HG03571 (cell line): Measurements from ENCODE around the gene CDA.
"Not testable (repeated sequence)": the region's sequence is repeated elsewhere in the genome, so short reads cannot be mapped to it uniquely, and the experiment has no call there.

ENCODE experiments used
- ATAC-seq: cut with Tn5 transposase; IDR thresholded peaks from one replicate; pipeline ENCODE4 v1.9.1; 2021; ENCODE audit not compliant: unreplicated experiment

The CDA gene

GRCh38 chr1:20586953-20587660 is 1.8 kb upstream of the CDA start:
- ATAC-seq, result no peak

GRCh38 chr1:20587661-20588053 is 1.2 kb upstream of the CDA start:
- ATAC-seq, result no peak

GRCh38 chr1:20589331-20590278 is 708 bp downstream of the CDA start:
- no peak for ATAC-seq

DNA sequence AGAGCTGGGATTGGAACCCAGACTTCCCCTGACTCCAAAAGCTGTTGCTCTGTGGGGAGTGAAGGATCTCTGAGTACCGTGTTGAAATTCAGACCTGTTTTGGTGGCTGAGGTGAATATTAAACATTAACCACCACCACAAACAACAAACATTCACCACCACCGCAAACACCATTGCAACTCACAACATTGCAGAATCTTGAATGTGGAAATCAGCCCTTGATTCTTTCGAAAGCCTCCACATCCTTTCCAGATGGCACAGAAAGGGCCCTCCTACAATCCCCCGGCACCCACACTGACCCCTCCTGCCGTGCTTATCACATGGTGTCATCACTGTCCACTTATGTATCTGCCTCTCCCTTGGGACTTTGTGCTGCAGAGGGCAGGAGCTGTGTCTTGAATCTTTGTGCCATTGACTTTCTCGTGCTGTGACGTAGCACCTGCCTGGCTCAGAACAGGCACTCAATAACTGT is 1.4 kb downstream of the CDA start:
- ATAC-seq, result no peak

DNA sequence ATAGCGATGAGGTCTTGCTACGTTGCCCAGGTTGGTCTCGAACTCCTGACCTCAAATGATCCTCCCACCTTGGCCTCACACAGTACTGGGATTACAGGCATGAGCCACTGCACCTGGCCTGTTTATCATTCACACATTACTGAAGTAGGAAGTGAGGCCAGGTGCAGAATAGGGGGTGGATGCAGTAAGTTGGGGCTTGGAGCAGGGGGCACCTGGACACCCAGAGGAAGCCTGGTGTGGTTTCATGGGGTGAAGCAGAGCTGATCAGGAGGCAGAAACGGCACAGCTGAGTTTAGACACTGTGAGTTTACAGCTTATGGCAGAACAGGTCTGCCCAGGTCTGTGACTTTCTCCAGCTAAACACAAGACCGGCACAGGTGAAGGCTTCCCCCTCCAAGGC is 4.9 kb downstream of the CDA start:
- ATAC-seq, result no peak

GRCh38 chr1:20594746-20595145 is 5.8 kb downstream of the CDA start:
- no peak for ATAC-seq

GRCh38 chr1:20596106-20596505 is 7.2 kb downstream of the CDA start:
- no peak for ATAC-seq

DNA sequence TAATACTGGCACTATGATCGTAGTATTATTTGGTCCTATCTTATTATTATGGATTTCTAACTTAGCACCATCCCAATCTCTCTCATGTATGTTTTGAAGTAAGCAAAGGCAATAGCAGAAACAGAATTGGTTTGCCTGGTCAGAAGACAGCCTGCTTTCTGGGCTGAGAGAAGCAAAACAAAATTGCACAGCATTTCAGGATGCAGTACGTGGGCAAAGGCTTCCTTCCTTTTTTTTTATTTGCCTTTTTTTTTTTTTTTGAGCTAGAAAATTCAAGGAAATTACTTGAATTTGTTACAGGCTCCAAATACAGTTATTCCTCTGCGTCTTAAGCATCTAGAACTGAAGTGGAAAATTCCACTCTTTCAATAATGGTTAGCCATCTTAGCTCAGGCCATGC is 8.8 kb downstream of the CDA start:
- no peak for ATAC-seq

DNA sequence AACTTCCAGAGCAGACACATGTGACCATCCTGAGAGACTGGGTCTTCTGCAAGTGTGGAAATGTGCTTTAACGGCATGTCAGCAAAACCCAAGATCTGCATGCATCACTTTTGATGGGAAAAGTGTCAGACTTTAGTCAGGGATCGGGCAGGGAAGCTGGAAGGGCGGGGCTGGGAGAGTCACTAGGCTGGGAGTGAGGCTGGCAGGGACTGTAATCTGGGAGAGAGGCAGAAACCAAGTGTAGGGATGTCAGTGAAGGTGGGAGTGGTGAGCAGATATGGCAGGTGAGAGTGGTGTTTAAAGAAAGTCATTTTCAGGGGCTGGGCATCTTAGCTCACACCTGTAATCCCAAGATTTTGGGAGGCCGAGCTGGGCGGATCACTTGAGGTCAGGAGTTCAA is 11.3 kb downstream of the CDA start:
- no peak for ATAC-seq

GRCh38 chr1:20601129-20601825 is 12.4 kb downstream of the CDA start:
- no peak for ATAC-seq

DNA sequence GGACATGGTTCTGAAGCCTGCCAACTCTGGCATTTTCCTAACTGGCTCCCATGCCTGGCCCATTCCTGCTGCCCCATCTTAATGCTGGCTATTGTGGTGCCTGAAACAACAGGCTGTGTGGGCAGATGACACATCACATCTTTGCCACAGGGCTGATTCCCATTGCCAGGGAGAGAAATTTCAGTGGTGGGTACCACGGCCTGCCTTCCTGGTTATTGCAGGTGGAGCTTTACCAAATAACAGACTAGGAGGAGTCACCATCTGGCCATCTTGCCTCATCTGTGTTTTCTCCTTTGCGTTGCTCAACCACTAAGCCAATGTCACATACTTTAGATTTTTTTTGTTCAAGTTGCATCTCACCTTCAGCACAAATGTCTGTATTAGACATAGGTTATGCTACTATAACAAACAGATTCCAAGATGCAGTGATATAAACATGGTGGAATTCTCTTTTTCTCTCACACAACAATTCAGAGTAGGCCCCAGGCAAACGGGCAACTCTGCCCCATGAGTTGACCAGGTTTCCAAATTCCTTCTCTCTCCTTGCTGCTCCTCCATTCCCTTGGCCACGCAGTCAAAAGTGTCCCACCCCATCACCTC is 14.1 kb downstream of the CDA start:
- ATAC-seq, result no peak

GRCh38 chr1:20603504-20604464 is 14.9 kb downstream of the CDA start:
- ATAC-seq, result no peak

DNA sequence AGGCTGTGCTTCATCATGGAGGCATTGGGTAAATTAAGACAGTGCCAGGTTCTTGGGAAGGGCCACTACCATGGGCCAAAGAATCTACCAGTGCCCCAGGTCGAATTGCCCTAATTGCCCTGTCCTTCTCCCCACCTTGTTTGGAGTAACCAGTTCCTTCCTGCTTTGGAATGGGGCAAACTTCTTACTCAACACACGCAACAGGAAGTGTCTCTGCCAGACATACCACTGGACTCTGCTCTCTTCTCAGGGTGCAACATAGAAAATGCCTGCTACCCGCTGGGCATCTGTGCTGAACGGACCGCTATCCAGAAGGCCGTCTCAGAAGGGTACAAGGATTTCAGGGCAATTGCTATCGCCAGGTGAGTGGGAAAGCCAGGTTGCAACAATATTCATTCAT is 15.8 kb downstream of the CDA start:
- ATAC-seq, result no peak

DNA sequence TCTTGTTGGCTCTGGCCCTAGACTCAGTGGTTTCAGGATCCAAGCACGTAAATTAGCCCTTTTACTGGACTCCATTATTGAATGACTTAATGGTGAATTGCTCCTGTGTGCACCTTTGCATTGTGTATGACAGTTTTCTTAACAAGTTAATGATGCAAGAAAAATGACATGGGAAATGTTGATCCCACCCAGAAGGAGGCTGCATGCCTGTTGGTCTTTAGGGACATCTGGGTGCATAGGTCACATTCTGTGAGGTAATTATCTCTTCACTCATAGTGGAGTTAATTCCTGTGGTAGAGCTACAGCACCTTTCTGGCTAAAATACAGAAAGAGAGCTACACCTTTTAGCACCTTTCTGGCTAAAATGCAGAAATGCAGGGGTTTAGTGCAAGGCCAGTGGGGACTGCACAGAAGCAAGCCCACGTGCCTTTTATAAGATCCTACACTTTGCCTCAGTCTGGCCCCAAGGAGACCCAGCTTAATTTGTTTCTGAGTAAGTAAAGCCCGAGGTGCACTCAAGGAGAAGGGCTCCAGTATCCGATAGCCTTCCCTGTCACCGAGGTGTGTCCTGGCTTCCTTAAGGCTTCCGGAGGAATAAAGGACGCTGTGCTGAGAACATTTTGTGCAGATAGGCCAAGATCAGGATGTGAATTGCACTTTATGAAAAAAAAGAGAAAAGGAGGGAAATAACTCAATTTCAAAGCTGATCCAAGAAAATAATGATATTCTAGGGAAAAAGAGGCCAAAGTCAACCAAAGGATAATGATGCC is 18.1 kb downstream of the CDA start:
- ATAC-seq, result not testable (repeated sequence)

DNA sequence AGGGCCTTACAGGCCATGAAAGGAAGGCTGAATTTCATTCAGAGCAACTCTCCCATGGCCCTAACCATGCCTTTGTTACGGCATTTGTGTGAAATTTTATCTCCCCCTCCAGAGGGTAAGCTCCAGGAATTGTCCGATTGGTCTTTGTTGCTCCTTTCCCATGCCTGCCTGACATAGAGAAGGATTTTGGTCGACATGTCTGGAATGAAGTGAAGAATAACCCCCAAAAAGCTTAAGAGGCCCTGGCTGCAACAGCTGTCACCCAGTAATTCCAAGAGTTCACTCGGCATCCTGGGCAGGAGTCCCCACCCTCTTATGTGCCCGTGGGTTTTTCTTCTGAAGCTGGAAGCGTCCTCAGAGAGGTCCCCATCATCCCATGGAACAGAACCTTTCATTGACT is 20.6 kb downstream of the CDA start:
- no peak for ATAC-seq

GRCh38 chr1:20610970-20611369 is 22.1 kb downstream of the CDA start:
- no peak for ATAC-seq

- ATAC-seq, result no peak
Observed at GRCh38 chr1:20611652-20612051, 22.8 kb downstream of the CDA start.

GRCh38 chr1:20612221-20612746 is 23.4 kb downstream of the CDA start:
- ATAC-seq, result no peak

DNA sequence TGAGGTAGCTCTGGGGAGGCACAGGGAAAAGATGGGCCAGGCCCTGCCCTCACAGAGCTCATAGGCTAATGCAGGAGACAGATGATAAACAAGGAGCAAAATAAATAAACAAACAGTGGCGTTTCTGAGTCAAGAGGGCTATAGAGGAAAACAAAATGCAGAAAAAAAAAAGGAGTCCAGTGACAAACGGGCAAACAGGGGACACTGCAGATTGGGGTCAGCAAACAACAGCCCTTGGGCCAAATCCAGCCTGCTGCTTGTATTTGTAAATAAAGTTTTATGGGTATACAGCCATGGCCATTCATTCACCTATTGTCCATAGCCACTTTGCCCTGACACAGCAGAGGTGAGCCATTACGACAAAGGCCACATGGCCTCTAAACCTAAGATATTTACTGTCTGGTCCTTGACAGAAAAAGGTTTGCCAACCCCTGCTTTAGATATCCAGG is 25.3 kb downstream of the CDA start:
- ATAC-seq, result no peak
